GM19193 (cell line): ENCODE measurements around the gene FITM2.
A peak's percentile ranks its signal among the peaks of the same experiment; 100 is the strongest.

Experiments used
- POLR2A ChIP-seq: IDR thresholded peaks from 4 replicates; pipeline ENCODE4 v1.6.1; 2011; ENCODE audit not compliant: insufficient read depth, insufficient read length; ENCODE audit errors: extremely low read depth

FITM2 gene

GRCh38 chr20:44310664-44311639 is at the start of gene FITM2:
FITM2 (minus strand) TSS chr20:44311202; CDS start chr20:44311148, 54 bp downstream.
- peak; percentile 60 for TF ChIP-seq POLR2A

- no peak for TF ChIP-seq POLR2A
These were observed 49.2 kb upstream of the FITM2 start for GRCh38 chr20:44360221-44360620.

GRCh38 chr20:44358776-44359175 is 47.8 kb upstream of the FITM2 start:
- no peak for TF ChIP-seq POLR2A

GRCh38 chr20:44357555-44358125 is 46.6 kb upstream of the FITM2 start:
- no peak for TF ChIP-seq POLR2A

- TF ChIP-seq POLR2A, result no peak
These were observed 46.0 kb upstream of the FITM2 start for GRCh38 chr20:44357020-44357419.

- TF ChIP-seq POLR2A, result no peak
These were observed 45.3 kb upstream of the FITM2 start for GRCh38 chr20:44356353-44356723.

- TF ChIP-seq POLR2A, result no peak
These were observed 44.7 kb upstream of the FITM2 start, which contains the start of gene HNF4A for GRCh38 chr20:44355498-44356352. HNF4A (plus strand) TSS chr20:44355699; CDS start chr20:44355805, 106 bp downstream.

- TF ChIP-seq POLR2A, result no peak
These were observed 44.0 kb upstream of the FITM2 start for GRCh38 chr20:44354979-44355497.

- TF ChIP-seq POLR2A, result no peak
These were observed 39.6 kb upstream of the FITM2 start for GRCh38 chr20:44350567-44350966.

- no peak for TF ChIP-seq POLR2A
These were observed 38.3 kb upstream of the FITM2 start for GRCh38 chr20:44349349-44349748.

- no peak for TF ChIP-seq POLR2A
These were observed 37.2 kb upstream of the FITM2 start for GRCh38 chr20:44348168-44348659.

- no peak for TF ChIP-seq POLR2A
These were observed 34.1 kb upstream of the FITM2 start for GRCh38 chr20:44345147-44345546.

- TF ChIP-seq POLR2A, result no peak
These were observed 33.7 kb upstream of the FITM2 start for GRCh38 chr20:44344723-44345122.

GRCh38 chr20:44343162-44343675 is 32.2 kb upstream of the FITM2 start:
- no peak for TF ChIP-seq POLR2A
